Stimulated activated CD4-positive, alpha-beta T cell treated with anti-CD3 and anti-CD28 coated beads, Interleukin-1b, Interleukin-23, amount 100 ng/mL, for 24 hours (primary cell): ENCODE results near the gene ALDH7A1.
"Not testable (repeated sequence)": the region's sequence is repeated elsewhere in the genome, so short reads cannot be mapped to it uniquely, and the experiment has no call there.

ENCODE experiments used
- DNase-seq, 4 experiments: peaks; one replicate each; pipeline ENCODE4 v3.0.0-alpha.2; 2020; ENCODE audit warnings: low read depth in 4 of 4, low spot score in 1 of 4

Gene ALDH7A1

GRCh38 chr5:126594748-126595485 is at the start of gene ALDH7A1:
Gene ALDH7A1, minus strand, starts transcription at chr5:126595219. Its CDS starts 21 bp downstream, at chr5:126595198.
- DNase-seq: peak in 3 of 4 experiments; percentile 5 to 39 (median 28)

GRCh38 chr5:126641387-126641786 is 46.4 kb upstream of the ALDH7A1 start:
- no peak for DNase-seq

- no peak for DNase-seq
Observed at GRCh38 chr5:126640866-126641265, 45.8 kb upstream of the ALDH7A1 start.

GRCh38 chr5:126636956-126637355 is 41.9 kb upstream of the ALDH7A1 start:
- no peak for DNase-seq

GRCh38 chr5:126635585-126635984 is 40.6 kb upstream of the ALDH7A1 start:
- DNase-seq: no peak

- DNase-seq: no peak
Observed at GRCh38 chr5:126633552-126633951, 38.5 kb upstream of the ALDH7A1 start.

GRCh38 chr5:126631920-126632319 is 36.9 kb upstream of the ALDH7A1 start:
- DNase-seq: no peak

GRCh38 chr5:126628102-126628501 is 33.1 kb upstream of the ALDH7A1 start:
- DNase-seq: no peak

- no peak for DNase-seq
Observed at GRCh38 chr5:126624534-126624933, 29.5 kb upstream of the ALDH7A1 start.

- DNase-seq: no peak
Observed at GRCh38 chr5:126619781-126620180, 24.8 kb upstream of the ALDH7A1 start.

GRCh38 chr5:126617603-126618002 is 22.6 kb upstream of the ALDH7A1 start:
- DNase-seq: not testable (repeated sequence)

GRCh38 chr5:126615286-126615685 is 20.3 kb upstream of the ALDH7A1 start:
- DNase-seq: no peak

GRCh38 chr5:126613941-126614592 is 19.0 kb upstream of the ALDH7A1 start:
- DNase-seq: no peak

GRCh38 chr5:126610616-126611015 is 15.6 kb upstream of the ALDH7A1 start:
- no peak for DNase-seq

- no peak for DNase-seq
Observed at GRCh38 chr5:126610160-126610559, 15.1 kb upstream of the ALDH7A1 start.

GRCh38 chr5:126605525-126605924 is 10.5 kb upstream of the ALDH7A1 start:
- DNase-seq: no peak

- no peak for DNase-seq
Observed at GRCh38 chr5:126603402-126603991, 8.5 kb upstream of the ALDH7A1 start.

- peak; percentile 47 to 67 (median 55) for DNase-seq
Observed at GRCh38 chr5:126600631-126601511, 5.9 kb upstream of the ALDH7A1 start, which contains the start of gene PHAX. Gene PHAX, plus strand, starts transcription at chr5:126600947. Its CDS starts 16 bp downstream, at chr5:126600963.

GRCh38 chr5:126599971-126600630 is 5.1 kb upstream of the ALDH7A1 start:
- not testable (repeated sequence) for DNase-seq

- DNase-seq: no peak
Observed at GRCh38 chr5:126599499-126599898, 4.5 kb upstream of the ALDH7A1 start.

GRCh38 chr5:126597156-126597555 is 2.1 kb upstream of the ALDH7A1 start:
- DNase-seq: no peak
